Memory B cell (primary cell): ENCODE data around the gene SERPINA4.

Experiments
- ATAC-seq: fragments of 150-1000 bp; cut with Tn5 transposase; 2 replicates; pipeline ENCODE4 v1.10.0; 2021; ENCODE audit warnings: low read depth, mild to moderate bottlenecking, moderate library complexity
- DNase-seq, 2 donors: peaks; one replicate each; pipeline ENCODE4 v3.0.0; 2022; ENCODE audit warnings: low spot score in 2 of 2
- H3K27ac Mint-ChIP-seq: one replicate; pipeline ENCODE4 v1.8.0; 2022; ENCODE audit warnings: mild to moderate bottlenecking, moderate library complexity, mixed read lengths
- H3K27me3 Mint-ChIP-seq: one replicate; pipeline ENCODE4 v1.8.0; 2022; ENCODE audit warnings: mixed read lengths
- H3K36me3 Mint-ChIP-seq: one replicate; pipeline ENCODE4 v1.8.0; 2022; ENCODE audit warnings: mild to moderate bottlenecking, mixed read lengths
- H3K4me1 Mint-ChIP-seq: one replicate; pipeline ENCODE4 v1.8.0; 2022; ENCODE audit warnings: mixed read lengths
- H3K4me3 Mint-ChIP-seq: one replicate; pipeline ENCODE4 v1.8.0; 2022; ENCODE audit warnings: mild to moderate bottlenecking, moderate library complexity, mixed read lengths
- H3K9me3 Mint-ChIP-seq: one replicate; pipeline ENCODE4 v1.8.0; 2022; ENCODE audit warnings: mixed read lengths

The SERPINA4 gene

GRCh38 chr14:94615823-94616570 lies 54.8 kb downstream of the SERPINA4 start:
- no peak overlapping the region for H3K4me3 Mint-ChIP-seq
- no peak overlapping the region for H3K27ac Mint-ChIP-seq
- ATAC-seq = no peak
- H3K9me3 Mint-ChIP-seq = peaks cover 18% of the 10 kb centered on the region
- H3K36me3 Mint-ChIP-seq = no peaks in the 10 kb centered on the region
- H3K4me1 Mint-ChIP-seq = no peaks in the 10 kb centered on the region
- no peak for DNase-seq
- H3K27me3 Mint-ChIP-seq = no peaks in the 10 kb centered on the region

- no peak for DNase-seq
- no peak overlapping the region for H3K4me3 Mint-ChIP-seq
- H3K9me3 Mint-ChIP-seq = peaks cover 18% of the 10 kb centered on the region
- no peaks in the 10 kb centered on the region for H3K4me1 Mint-ChIP-seq
- no peaks in the 10 kb centered on the region for H3K27me3 Mint-ChIP-seq
- ATAC-seq = no peak
- no peak overlapping the region for H3K27ac Mint-ChIP-seq
- H3K36me3 Mint-ChIP-seq = no peaks in the 10 kb centered on the region
These were observed 56.2 kb downstream of the SERPINA4 start for GRCh38 chr14:94617366-94617941.

GRCh38 chr14:94617988-94618822 lies 57.0 kb downstream of the SERPINA4 start:
- H3K27me3 Mint-ChIP-seq = no peaks in the 10 kb centered on the region
- H3K4me3 Mint-ChIP-seq = no peak overlapping the region
- H3K9me3 Mint-ChIP-seq = peaks cover 18% of the 10 kb centered on the region
- no peaks in the 10 kb centered on the region for H3K4me1 Mint-ChIP-seq
- no peak overlapping the region for H3K27ac Mint-ChIP-seq
- no peaks in the 10 kb centered on the region for H3K36me3 Mint-ChIP-seq
- DNase-seq (no peak), ATAC-seq (no peak)

GRCh38 chr14:94619297-94619696 lies 58.1 kb downstream of the SERPINA4 start:
- Mint-ChIP-seq H3K27me3 (no peaks in the 10 kb centered on the region), H3K27ac (no peak overlapping the region), H3K36me3 (no peaks in the 10 kb centered on the region), H3K9me3 (peaks cover 18% of the 10 kb centered on the region), H3K4me3 (no peak overlapping the region), H3K4me1 (no peaks in the 10 kb centered on the region)
- ATAC-seq = no peak
- no peak for DNase-seq
